ENCODE data around the gene PAQR4.

Gene PAQR4

DNA sequence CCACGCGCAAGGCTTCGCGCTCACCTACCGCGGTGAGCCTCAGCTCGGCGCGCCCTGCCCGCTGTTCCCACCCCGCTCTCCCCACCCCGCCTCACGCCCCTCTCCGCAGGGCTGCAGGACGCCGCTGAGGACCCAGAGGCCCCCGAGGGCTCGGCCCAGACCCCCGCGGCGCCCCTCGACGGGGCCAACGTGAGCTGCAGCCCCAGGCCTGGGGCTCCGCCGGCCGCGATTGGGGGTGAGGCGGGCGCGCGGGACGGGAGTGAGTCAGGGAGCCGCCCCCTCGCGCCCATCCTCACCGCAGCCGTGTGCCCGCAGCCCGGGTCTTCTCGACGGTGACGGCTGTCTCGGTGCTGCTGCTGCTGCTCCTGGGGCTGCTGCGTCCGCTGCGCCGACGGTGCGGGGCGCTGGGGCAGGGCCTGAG lies 1.9 kb upstream of the PAQR4 start:
- ATAC-seq: no peak
- TF ChIP-seq ZFP3 (CRISPR knock-in tag; IDR thresholded peaks at IDR 0.05): no peak
- TF ChIP-seq, protein P1, sequence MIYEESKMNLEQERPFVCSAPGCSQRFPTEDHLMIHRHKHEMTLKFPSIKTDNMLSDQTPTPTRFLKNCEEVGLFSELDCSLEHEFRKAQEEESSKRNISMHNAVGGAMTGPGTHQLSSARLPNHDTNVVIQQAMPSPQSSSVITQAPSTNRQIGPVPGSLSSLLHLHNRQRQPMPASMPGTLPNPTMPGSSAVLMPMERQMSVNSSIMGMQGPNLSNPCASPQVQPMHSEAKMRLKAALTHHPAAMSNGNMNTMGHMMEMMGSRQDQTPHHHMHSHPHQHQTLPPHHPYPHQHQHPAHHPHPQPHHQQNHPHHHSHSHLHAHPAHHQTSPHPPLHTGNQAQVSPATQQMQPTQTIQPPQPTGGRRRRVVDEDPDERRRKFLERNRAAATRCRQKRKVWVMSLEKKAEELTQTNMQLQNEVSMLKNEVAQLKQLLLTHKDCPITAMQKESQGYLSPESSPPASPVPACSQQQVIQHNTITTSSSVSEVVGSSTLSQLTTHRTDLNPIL (CRISPR knock-in tag; IDR thresholded peaks at IDR 0.05; ENCODE audit: low read depth): no peak
- TF ChIP-seq, protein P2, sequence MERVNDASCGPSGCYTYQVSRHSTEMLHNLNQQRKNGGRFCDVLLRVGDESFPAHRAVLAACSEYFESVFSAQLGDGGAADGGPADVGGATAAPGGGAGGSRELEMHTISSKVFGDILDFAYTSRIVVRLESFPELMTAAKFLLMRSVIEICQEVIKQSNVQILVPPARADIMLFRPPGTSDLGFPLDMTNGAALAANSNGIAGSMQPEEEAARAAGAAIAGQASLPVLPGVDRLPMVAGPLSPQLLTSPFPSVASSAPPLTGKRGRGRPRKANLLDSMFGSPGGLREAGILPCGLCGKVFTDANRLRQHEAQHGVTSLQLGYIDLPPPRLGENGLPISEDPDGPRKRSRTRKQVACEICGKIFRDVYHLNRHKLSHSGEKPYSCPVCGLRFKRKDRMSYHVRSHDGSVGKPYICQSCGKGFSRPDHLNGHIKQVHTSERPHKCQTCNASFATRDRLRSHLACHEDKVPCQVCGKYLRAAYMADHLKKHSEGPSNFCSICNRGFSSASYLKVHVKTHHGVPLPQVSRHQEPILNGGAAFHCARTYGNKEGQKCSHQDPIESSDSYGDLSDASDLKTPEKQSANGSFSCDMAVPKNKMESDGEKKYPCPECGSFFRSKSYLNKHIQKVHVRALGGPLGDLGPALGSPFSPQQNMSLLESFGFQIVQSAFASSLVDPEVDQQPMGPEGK (CRISPR knock-in tag; IDR thresholded peaks at IDR 0.05; ENCODE audit: borderline replicate concordance): no peak
- TF ChIP-seq, protein P3, sequence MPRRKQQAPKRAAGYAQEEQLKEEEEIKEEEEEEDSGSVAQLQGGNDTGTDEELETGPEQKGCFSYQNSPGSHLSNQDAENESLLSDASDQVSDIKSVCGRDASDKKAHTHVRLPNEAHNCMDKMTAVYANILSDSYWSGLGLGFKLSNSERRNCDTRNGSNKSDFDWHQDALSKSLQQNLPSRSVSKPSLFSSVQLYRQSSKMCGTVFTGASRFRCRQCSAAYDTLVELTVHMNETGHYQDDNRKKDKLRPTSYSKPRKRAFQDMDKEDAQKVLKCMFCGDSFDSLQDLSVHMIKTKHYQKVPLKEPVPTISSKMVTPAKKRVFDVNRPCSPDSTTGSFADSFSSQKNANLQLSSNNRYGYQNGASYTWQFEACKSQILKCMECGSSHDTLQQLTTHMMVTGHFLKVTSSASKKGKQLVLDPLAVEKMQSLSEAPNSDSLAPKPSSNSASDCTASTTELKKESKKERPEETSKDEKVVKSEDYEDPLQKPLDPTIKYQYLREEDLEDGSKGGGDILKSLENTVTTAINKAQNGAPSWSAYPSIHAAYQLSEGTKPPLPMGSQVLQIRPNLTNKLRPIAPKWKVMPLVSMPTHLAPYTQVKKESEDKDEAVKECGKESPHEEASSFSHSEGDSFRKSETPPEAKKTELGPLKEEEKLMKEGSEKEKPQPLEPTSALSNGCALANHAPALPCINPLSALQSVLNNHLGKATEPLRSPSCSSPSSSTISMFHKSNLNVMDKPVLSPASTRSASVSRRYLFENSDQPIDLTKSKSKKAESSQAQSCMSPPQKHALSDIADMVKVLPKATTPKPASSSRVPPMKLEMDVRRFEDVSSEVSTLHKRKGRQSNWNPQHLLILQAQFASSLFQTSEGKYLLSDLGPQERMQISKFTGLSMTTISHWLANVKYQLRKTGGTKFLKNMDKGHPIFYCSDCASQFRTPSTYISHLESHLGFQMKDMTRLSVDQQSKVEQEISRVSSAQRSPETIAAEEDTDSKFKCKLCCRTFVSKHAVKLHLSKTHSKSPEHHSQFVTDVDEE (CRISPR knock-in tag; IDR thresholded peaks at IDR 0.05): no peak
- TF ChIP-seq ESRRG (CRISPR knock-in tag; IDR thresholded peaks at IDR 0.05): no peak
- no peak for TF ChIP-seq TCF4 (CRISPR knock-in tag; IDR thresholded peaks at IDR 0.05; ENCODE audit: borderline replicate concordance)
- no peak for TF ChIP-seq ZC3H10 (CRISPR knock-in tag; IDR thresholded peaks at IDR 0.05)
- no peak for TF ChIP-seq OSR1 (CRISPR knock-in tag; IDR thresholded peaks at IDR 0.05)
- TF ChIP-seq, protein P4, sequence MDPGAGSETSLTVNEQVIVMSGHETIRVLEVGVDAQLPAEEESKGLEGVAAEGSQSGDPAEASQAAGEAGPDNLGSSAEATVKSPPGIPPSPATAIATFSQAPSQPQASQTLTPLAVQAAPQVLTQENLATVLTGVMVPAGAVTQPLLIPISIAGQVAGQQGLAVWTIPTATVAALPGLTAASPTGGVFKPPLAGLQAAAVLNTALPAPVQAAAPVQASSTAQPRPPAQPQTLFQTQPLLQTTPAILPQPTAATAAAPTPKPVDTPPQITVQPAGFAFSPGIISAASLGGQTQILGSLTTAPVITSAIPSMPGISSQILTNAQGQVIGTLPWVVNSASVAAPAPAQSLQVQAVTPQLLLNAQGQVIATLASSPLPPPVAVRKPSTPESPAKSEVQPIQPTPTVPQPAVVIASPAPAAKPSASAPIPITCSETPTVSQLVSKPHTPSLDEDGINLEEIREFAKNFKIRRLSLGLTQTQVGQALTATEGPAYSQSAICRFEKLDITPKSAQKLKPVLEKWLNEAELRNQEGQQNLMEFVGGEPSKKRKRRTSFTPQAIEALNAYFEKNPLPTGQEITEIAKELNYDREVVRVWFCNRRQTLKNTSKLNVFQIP (CRISPR knock-in tag; IDR thresholded peaks at IDR 0.05; ENCODE audit: borderline replicate concordance, low read depth): no peak
- TF ChIP-seq, protein P5, sequence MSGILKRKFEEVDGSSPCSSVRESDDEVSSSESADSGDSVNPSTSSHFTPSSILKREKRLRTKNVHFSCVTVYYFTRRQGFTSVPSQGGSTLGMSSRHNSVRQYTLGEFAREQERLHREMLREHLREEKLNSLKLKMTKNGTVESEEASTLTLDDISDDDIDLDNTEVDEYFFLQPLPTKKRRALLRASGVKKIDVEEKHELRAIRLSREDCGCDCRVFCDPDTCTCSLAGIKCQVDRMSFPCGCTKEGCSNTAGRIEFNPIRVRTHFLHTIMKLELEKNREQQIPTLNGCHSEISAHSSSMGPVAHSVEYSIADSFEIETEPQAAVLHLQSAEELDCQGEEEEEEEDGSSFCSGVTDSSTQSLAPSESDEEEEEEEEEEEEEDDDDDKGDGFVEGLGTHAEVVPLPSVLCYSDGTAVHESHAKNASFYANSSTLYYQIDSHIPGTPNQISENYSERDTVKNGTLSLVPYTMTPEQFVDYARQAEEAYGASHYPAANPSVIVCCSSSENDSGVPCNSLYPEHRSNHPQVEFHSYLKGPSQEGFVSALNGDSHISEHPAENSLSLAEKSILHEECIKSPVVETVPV (CRISPR knock-in tag; IDR thresholded peaks at IDR 0.05): no peak
- no peak for TF ChIP-seq PPARA (CRISPR knock-in tag; IDR thresholded peaks at IDR 0.05; ENCODE audit: borderline replicate concordance)

DNA sequence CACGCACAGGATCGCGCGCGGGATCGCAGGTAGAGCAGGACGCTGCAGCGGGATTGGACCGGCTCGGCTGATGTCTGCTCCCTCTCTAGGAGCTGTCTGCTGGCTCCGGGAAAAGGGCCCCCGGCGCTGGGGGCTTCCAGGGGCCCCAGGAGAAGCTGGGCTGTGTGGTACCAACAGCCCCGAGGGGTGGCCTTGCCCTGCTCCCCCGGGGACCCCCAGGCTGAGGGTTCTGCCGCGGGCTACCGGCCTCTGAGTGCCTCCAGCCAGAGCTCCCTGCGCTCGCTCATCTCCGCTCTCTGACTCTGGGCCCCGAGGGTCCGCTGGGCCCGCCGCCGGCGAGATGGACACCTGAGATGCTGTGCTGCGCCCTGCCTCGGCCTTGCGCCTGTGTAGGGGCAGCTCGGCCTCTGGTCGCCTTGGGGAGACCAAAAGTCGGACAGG lies 1.4 kb upstream of the PAQR4 start:
- TF ChIP-seq ZFP3 (CRISPR knock-in tag; IDR thresholded peaks at IDR 0.05): no peak
- TF ChIP-seq ZFP30 (CRISPR knock-in tag; IDR thresholded peaks at IDR 0.05): no peak
- no peak for TF ChIP-seq ARNTL (CRISPR knock-in tag; IDR thresholded peaks at IDR 0.05; ENCODE audit: borderline replicate concordance, low read depth)
- TF ChIP-seq ZC3H10 (CRISPR knock-in tag; IDR thresholded peaks at IDR 0.05): no peak
- no peak for TF ChIP-seq TOX (CRISPR knock-in tag; IDR thresholded peaks at IDR 0.05; ENCODE audit: borderline replicate concordance)
- no peak for TF ChIP-seq ZNF70 (CRISPR knock-in tag; IDR thresholded peaks at IDR 0.05)
- TF ChIP-seq, protein P3 (CRISPR knock-in tag; IDR thresholded peaks at IDR 0.05): no peak
- TF ChIP-seq PPARA (CRISPR knock-in tag; IDR thresholded peaks at IDR 0.05; ENCODE audit: borderline replicate concordance): no peak
- TF ChIP-seq ISL1 (CRISPR knock-in tag; IDR thresholded peaks at IDR 0.05): no peak
- no peak for TF ChIP-seq ESRRG (CRISPR knock-in tag; IDR thresholded peaks at IDR 0.05)
- TF ChIP-seq SNAI2 (CRISPR knock-in tag; IDR thresholded peaks at IDR 0.05): no peak
- TF ChIP-seq BACH2 (CRISPR knock-in tag; IDR thresholded peaks at IDR 0.05; ENCODE audit: borderline replicate concordance): no peak
- TF ChIP-seq ZNF8 (CRISPR knock-in tag; IDR thresholded peaks at IDR 0.05): no peak
- TF ChIP-seq, protein P2 (CRISPR knock-in tag; IDR thresholded peaks at IDR 0.05; ENCODE audit: borderline replicate concordance): no peak
- TF ChIP-seq, protein P4 (CRISPR knock-in tag; IDR thresholded peaks at IDR 0.05; ENCODE audit: borderline replicate concordance, low read depth): no peak
- TF ChIP-seq, protein P5 (CRISPR knock-in tag; IDR thresholded peaks at IDR 0.05): no peak
- TF ChIP-seq GLIS3 (CRISPR knock-in tag; IDR thresholded peaks at IDR 0.05): no peak
- no peak for TF ChIP-seq ZNF565 (CRISPR knock-in tag; conservative IDR thresholded peaks at IDR 0.05; ENCODE audit: low read depth)
- ATAC-seq: no peak
